Measurements from ENCODE around the gene BATF. TPM values are rescaled to one million over a fixed set of nuclear protein-coding genes. Genes with fewer than 3 reads are reported as not detected.

Gene BATF
- polyA plus RNA-seq, 1 of the 3 experiments (the other 2 are of a cell fraction) = not detected

DNA sequence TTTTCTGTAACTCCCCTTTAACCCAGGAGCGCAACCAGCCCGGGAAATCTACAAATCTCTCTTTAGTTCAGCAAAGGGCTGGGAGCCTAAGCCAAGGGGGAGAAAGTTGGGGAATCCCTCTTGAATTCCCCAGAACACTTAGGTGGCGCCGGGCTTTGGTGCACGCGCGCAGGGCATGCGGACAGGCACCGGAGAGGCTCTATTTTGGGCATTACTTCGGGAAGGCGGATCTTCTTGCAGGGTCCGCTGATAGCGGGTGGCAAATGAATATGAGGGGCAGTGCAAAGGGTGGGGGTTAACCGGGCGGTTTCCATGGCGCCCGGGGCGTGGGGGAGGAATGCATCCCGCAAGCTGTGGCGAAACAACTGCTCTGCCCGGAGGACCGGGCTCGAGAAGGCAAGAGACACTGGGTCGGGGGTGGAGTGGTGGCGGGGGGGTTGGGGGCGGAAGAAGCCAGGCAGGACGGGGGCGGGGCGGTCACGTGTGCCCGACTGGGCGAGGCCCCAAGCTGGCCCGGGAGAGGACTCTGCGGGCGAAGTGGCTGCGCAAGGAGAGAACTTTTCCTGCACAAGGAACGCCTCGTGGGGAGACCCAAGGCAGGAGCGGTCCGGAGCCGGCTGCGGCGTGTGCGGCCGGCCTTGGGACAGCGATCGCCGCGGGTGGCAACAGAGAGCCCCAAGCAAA, 56.0 kb downstream of the BATF start, which contains the start of gene FLVCR2:
Gene FLVCR2 (plus strand): TSS at position 519 of the 684 bp plus-strand sequence. CDS start 353 bp downstream, outside the sequence.
- Histone ChIP-seq H3K4me1 (ENCODE audit: control insufficient read depth in 1 of 2, insufficient read depth in 2 of 2, low read depth in 1 of 2, low read length in 1 of 2) (peaks cover 0 to 11% of the 10 kb centered on the region in 2 experiments; a peak in 1 of 4 replicates), H3K9me3 (no peaks in the 10 kb centered on the region), H3F3A (replicated peaks; ENCODE audit: insufficient read depth) (peaks cover 5% of the 10 kb centered on the region), H3K9ac (no peak within 1 kb of the TSS), H3K79me2 (ENCODE audit: insufficient read depth) (no peaks in the 10 kb centered on the region), H3K4me2 (peak within 1 kb of the TSS; percentile 100), H4K20me1 (ENCODE audit: insufficient read depth) (no peaks in the 10 kb centered on the region), H3K9me2 (no peaks in the 10 kb centered on the region), H2AFZ (ENCODE audit: low read depth) (peak within 1 kb of the TSS; percentile 99), H3K4me3 (ENCODE audit: low read depth in 2 of 2, low read length in 1 of 2) (peak within 1 kb of the TSS; percentile 57 to 82), H3K27ac (ENCODE audit: low read depth in 2 of 2, low read length in 1 of 2) (no peak within 1 kb of the TSS), H3K27me3 (ENCODE audit: insufficient read depth) (peaks cover 32% of the 10 kb centered on the region), H3K36me3 (replicated peaks in 1 of 2; ENCODE audit: control insufficient read depth in 1 of 2, insufficient read depth in 2 of 2, low read length in 1 of 2) (no peaks in the 10 kb centered on the region)
- ChIA-PET CTCF (interaction anchor here (0.6 to 15.0 kb wide), 44 partner anchors 9 to 809 kb away, joined by 3 to 439 read pairs (median 5); partner anchors contain the start of genes ERG28, TGFB3 and TTLL5), POLR2A (no interaction called here)
- peak; percentile 83 for DNase-seq
- WGBS (ENCODE audit: low lambda C conversion rate) = 3% methylated on average over 33 of the region's 49 CpGs
- TF ChIP-seq CHD2 (IDR thresholded peaks at IDR 0.05; ENCODE audit: low read length, partially characterized antibody) = no peak
- no peak for TF ChIP-seq RAD21 (IDR thresholded peaks at IDR 0.05; ENCODE audit: low read length)
- TF ChIP-seq SIN3A (IDR thresholded peaks at IDR 0.05; ENCODE audit: borderline replicate concordance, low read depth, low read length) = no peak
- TF ChIP-seq, protein P1, sequence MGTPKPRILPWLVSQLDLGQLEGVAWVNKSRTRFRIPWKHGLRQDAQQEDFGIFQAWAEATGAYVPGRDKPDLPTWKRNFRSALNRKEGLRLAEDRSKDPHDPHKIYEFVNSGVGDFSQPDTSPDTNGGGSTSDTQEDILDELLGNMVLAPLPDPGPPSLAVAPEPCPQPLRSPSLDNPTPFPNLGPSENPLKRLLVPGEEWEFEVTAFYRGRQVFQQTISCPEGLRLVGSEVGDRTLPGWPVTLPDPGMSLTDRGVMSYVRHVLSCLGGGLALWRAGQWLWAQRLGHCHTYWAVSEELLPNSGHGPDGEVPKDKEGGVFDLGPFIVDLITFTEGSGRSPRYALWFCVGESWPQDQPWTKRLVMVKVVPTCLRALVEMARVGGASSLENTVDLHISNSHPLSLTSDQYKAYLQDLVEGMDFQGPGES (IDR thresholded peaks at IDR 0.05; ENCODE audit: low read depth, low read length) = no peak
- TF ChIP-seq TEAD4 (IDR thresholded peaks at IDR 0.05; ENCODE audit: borderline replicate concordance, insufficient read depth) = no peak
- no peak for TF ChIP-seq EP300 (IDR thresholded peaks at IDR 0.05; ENCODE audit: borderline replicate concordance in 1 of 2, low read depth in 1 of 2, low read length in 1 of 2)
- TF ChIP-seq JUND (IDR thresholded peaks at IDR 0.05) = no peak
- TF ChIP-seq SMC3 (IDR thresholded peaks at IDR 0.05; ENCODE audit: low read depth, low read length) = no peak
- TF ChIP-seq RCOR1 (IDR thresholded peaks at IDR 0.05; ENCODE audit: low read length) = no peak
- TF ChIP-seq POLR2AphosphoS5 (IDR thresholded peaks at IDR 0.05; ENCODE audit: low read depth, low read length) = no peak
- TF ChIP-seq FOSL2 (IDR thresholded peaks at IDR 0.05; ENCODE audit: borderline replicate concordance, low read depth) = no peak
- TF ChIP-seq, protein P2, sequence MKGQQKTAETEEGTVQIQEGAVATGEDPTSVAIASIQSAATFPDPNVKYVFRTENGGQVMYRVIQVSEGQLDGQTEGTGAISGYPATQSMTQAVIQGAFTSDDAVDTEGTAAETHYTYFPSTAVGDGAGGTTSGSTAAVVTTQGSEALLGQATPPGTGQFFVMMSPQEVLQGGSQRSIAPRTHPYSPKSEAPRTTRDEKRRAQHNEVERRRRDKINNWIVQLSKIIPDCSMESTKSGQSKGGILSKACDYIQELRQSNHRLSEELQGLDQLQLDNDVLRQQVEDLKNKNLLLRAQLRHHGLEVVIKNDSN (IDR thresholded peaks at IDR 0.05; ENCODE audit: borderline replicate concordance, low read depth) = peak; percentile 85
- TF ChIP-seq, protein P3, sequence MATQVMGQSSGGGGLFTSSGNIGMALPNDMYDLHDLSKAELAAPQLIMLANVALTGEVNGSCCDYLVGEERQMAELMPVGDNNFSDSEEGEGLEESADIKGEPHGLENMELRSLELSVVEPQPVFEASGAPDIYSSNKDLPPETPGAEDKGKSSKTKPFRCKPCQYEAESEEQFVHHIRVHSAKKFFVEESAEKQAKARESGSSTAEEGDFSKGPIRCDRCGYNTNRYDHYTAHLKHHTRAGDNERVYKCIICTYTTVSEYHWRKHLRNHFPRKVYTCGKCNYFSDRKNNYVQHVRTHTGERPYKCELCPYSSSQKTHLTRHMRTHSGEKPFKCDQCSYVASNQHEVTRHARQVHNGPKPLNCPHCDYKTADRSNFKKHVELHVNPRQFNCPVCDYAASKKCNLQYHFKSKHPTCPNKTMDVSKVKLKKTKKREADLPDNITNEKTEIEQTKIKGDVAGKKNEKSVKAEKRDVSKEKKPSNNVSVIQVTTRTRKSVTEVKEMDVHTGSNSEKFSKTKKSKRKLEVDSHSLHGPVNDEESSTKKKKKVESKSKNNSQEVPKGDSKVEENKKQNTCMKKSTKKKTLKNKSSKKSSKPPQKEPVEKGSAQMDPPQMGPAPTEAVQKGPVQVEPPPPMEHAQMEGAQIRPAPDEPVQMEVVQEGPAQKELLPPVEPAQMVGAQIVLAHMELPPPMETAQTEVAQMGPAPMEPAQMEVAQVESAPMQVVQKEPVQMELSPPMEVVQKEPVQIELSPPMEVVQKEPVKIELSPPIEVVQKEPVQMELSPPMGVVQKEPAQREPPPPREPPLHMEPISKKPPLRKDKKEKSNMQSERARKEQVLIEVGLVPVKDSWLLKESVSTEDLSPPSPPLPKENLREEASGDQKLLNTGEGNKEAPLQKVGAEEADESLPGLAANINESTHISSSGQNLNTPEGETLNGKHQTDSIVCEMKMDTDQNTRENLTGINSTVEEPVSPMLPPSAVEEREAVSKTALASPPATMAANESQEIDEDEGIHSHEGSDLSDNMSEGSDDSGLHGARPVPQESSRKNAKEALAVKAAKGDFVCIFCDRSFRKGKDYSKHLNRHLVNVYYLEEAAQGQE (IDR thresholded peaks at IDR 0.05; ENCODE audit: low read depth, low read length) = no peak
- TF ChIP-seq, protein P4, sequence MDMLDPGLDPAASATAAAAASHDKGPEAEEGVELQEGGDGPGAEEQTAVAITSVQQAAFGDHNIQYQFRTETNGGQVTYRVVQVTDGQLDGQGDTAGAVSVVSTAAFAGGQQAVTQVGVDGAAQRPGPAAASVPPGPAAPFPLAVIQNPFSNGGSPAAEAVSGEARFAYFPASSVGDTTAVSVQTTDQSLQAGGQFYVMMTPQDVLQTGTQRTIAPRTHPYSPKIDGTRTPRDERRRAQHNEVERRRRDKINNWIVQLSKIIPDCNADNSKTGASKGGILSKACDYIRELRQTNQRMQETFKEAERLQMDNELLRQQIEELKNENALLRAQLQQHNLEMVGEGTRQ (IDR thresholded peaks at IDR 0.05; ENCODE audit: borderline replicate concordance, low read depth, low read length) = 0 out of 2 replicates have a peak, but pooled peaks have one; percentile 25
- TF ChIP-seq MEF2A (IDR thresholded peaks at IDR 0.05; ENCODE audit: borderline replicate concordance, low read depth) = no peak
- TF ChIP-seq RFX5 (IDR thresholded peaks at IDR 0.05; ENCODE audit: low read length) = no peak
- TF ChIP-seq GABPA (IDR thresholded peaks at IDR 0.05; ENCODE audit: low read depth) = no peak
- TF ChIP-seq TAF1 (IDR thresholded peaks at IDR 0.05; ENCODE audit: borderline replicate concordance, low read depth, low read length) = no peak
- TF ChIP-seq, protein P5, sequence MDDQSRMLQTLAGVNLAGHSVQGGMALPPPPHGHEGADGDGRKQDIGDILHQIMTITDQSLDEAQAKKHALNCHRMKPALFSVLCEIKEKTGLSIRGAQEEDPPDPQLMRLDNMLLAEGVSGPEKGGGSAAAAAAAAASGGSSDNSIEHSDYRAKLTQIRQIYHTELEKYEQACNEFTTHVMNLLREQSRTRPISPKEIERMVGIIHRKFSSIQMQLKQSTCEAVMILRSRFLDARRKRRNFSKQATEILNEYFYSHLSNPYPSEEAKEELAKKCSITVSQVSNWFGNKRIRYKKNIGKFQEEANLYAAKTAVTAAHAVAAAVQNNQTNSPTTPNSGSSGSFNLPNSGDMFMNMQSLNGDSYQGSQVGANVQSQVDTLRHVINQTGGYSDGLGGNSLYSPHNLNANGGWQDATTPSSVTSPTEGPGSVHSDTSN (IDR thresholded peaks at IDR 0.05) = no peak
- peak; percentile 19; the same call in 1 of the 2 replicates for TF ChIP-seq NRF1 (IDR thresholded peaks at IDR 0.05; ENCODE audit: low read depth, low read length)
- TF ChIP-seq, protein P6, sequence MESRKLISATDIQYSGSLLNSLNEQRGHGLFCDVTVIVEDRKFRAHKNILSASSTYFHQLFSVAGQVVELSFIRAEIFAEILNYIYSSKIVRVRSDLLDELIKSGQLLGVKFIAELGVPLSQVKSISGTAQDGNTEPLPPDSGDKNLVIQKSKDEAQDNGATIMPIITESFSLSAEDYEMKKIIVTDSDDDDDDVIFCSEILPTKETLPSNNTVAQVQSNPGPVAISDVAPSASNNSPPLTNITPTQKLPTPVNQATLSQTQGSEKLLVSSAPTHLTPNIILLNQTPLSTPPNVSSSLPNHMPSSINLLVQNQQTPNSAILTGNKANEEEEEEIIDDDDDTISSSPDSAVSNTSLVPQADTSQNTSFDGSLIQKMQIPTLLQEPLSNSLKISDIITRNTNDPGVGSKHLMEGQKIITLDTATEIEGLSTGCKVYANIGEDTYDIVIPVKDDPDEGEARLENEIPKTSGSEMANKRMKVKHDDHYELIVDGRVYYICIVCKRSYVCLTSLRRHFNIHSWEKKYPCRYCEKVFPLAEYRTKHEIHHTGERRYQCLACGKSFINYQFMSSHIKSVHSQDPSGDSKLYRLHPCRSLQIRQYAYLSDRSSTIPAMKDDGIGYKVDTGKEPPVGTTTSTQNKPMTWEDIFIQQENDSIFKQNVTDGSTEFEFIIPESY (IDR thresholded peaks at IDR 0.05; ENCODE audit: borderline replicate concordance, low read depth) = no peak
- TF ChIP-seq, protein P7, sequence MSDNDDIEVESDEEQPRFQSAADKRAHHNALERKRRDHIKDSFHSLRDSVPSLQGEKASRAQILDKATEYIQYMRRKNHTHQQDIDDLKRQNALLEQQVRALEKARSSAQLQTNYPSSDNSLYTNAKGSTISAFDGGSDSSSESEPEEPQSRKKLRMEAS (IDR thresholded peaks at IDR 0.05; ENCODE audit: low read depth) = peak; percentile 38; the same call in 1 of the 2 replicates
- TF ChIP-seq TCF12 (IDR thresholded peaks at IDR 0.05) = no peak
